BJ (cell line): ENCODE results near the gene MREG. TPM values are rescaled to one million over a fixed set of nuclear protein-coding genes. Genes with fewer than 3 reads are reported as not detected.

Source experiments
- CTCF ChIA-PET: fragments of 350-600 bp; formaldehyde crosslinking; extraction: SDS; loops from one replicate; lab custom pipeline; 2021; ENCODE audit warnings: antibody characterized with exemption, inconsistent platforms; lab: Yijun Ruan, JAX
- POLR2A ChIA-PET: fragments of 300-600 bp; sonication (Branson Sonifier 250); formaldehyde crosslinking; extraction: SDS; loops from one replicate; lab custom pipeline; 2021; ENCODE audit warnings: antibody characterized with exemption; lab: Charles Lee
- DNase-seq: peaks from one replicate; pipeline ENCODE4 v3.0.0-alpha.2; 2011; ENCODE audit warnings: low read depth
- H3K27me3 ChIP-seq: 2 replicates; pipeline ENCODE4 v1.6.0; 2011; ENCODE audit warnings: low read length; ENCODE audit not compliant: control insufficient read depth, insufficient read depth
- H3K36me3 ChIP-seq: 2 replicates; pipeline ENCODE4 v1.5.1; 2011; ENCODE audit warnings: low read length; ENCODE audit not compliant: control insufficient read depth, insufficient read depth
- H3K4me3 ChIP-seq: 2 replicates; pipeline ENCODE4 v1.5.1; 2011; ENCODE audit warnings: low read depth, mild to moderate bottlenecking, control low read depth, low read length
- polyA plus RNA-seq: library from polyadenylated mRNA; depleted of rRNA; stranded (reverse); fragments of >200 nt; gene quantifications from 2 replicates; pipeline ENCODE4 v1.2.3, GENCODE V29; 2011
- TF ChIP-seq, protein P1 (sequence below): IDR thresholded peaks from 2 replicates; pipeline ENCODE4 v1.5.1; 2011; ENCODE audit warnings: low read depth, mild to moderate bottlenecking, control low read depth, inconsistent platforms, low read length, moderate library complexity; ENCODE audit not compliant: insufficient read depth

MREG gene
- polyA plus RNA-seq, 1 experiment: 1.1 TPM

DNA sequence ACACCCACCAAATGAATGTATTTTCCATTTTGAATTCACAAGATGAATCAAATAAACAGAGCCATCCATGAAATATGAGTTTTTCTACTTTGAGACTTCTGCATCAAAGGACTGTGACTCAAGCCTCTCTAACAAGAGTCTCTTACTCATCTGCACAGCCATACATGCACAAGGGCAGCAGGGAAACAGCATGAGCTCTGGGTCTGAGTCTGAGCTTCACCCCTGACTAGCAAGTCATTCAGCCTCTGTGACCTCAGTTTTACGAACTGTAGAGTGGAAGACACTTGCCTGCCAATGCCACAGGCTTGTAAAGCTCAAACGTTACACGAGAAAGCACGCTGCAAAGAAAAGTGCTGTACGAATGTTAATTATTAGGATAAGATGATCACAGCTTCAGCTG lies 42.9 kb downstream of the MREG start:
- ChIA-PET POLR2A (no interaction called here), CTCF (no interaction called here)
- TF ChIP-seq, protein P1, sequence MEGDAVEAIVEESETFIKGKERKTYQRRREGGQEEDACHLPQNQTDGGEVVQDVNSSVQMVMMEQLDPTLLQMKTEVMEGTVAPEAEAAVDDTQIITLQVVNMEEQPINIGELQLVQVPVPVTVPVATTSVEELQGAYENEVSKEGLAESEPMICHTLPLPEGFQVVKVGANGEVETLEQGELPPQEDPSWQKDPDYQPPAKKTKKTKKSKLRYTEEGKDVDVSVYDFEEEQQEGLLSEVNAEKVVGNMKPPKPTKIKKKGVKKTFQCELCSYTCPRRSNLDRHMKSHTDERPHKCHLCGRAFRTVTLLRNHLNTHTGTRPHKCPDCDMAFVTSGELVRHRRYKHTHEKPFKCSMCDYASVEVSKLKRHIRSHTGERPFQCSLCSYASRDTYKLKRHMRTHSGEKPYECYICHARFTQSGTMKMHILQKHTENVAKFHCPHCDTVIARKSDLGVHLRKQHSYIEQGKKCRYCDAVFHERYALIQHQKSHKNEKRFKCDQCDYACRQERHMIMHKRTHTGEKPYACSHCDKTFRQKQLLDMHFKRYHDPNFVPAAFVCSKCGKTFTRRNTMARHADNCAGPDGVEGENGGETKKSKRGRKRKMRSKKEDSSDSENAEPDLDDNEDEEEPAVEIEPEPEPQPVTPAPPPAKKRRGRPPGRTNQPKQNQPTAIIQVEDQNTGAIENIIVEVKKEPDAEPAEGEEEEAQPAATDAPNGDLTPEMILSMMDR: no peak
- H3K36me3 ChIP-seq: no peaks in the 10 kb centered on the region
- H3K4me3 ChIP-seq: no peak overlapping the region
- H3K27me3 ChIP-seq: no peaks in the 10 kb centered on the region
- no peak for DNase-seq

DNA sequence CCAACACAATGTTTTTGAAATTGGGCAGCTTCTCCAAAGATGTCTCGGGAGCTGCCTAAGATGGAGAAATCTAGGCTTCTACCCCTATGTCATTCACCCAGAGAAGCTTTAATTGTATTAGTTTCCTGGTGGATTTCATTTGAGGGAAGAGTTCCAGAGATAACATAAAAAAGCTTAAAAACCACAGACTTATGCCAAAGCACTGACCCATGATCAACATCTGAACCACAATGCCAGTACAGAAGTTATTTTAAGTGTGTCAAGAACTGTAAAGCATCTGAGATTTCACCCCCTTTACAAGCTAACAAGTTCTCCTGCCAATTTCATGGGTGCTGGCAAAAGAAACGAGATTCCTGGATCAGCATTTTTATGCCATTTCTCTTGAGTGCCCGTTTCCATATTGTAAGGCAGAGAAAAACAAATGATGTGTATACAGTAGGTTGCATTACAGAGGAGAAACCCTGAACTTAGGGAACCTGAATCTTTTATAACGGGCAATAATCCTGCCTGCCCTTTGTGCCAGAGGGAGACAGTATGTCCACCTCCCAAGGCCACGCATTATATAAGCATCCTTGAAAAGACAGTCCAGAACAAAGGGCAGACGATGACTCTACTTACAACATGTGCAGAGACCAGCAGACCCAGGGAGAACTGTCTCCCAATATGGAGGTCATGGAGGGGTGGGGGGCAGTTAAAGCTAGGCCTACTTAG lies 44.1 kb downstream of the MREG start:
- CTCF ChIA-PET: interaction anchor here (1.0 kb wide), 1 partner anchor 45 kb away, joined by 3 read pairs; no protein-coding TSS in a partner anchor
- DNase-seq: no peak

DNA sequence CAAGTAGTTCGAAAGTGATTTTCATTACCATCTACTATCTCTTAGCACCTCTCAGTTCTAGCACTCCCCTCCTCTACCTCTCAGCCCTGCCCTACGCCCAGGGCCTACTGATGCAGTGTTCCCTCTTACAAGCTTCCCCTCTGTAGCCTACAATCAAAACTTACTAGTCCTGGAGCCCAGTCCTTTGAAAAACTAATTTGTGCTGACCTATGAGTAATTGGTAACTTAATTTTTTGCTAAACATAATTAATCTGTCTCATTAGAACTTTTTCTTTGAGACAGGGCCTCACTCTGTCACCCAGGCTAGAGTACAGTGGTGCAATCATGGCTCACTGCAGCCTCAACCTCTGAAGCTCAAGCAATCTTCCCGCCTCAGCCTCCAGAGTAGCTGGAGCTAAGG lies 44.9 kb downstream of the MREG start:
- no peak for DNase-seq
- CTCF ChIA-PET: interaction anchor here (1.2 kb wide), 1 partner anchor 55 kb away, joined by 4 read pairs; no protein-coding TSS in a partner anchor
- no peaks in the 10 kb centered on the region for H3K36me3 ChIP-seq
- TF ChIP-seq, protein P1: no peak
- no peaks in the 10 kb centered on the region for H3K27me3 ChIP-seq
- no peak overlapping the region for H3K4me3 ChIP-seq
- POLR2A ChIA-PET: interaction anchor here (0.5 kb wide), 1 partner anchor 475 kb away, joined by 4 read pairs; no protein-coding TSS in a partner anchor

More for the DNA sequence above, 44.1 kb downstream of the MREG start:
- H3K36me3 ChIP-seq: no peaks in the 10 kb centered on the region
- POLR2A ChIA-PET: no interaction called here
- no peaks in the 10 kb centered on the region for H3K27me3 ChIP-seq
- TF ChIP-seq, protein P1: no peak
- no peak overlapping the region for H3K4me3 ChIP-seq

DNA sequence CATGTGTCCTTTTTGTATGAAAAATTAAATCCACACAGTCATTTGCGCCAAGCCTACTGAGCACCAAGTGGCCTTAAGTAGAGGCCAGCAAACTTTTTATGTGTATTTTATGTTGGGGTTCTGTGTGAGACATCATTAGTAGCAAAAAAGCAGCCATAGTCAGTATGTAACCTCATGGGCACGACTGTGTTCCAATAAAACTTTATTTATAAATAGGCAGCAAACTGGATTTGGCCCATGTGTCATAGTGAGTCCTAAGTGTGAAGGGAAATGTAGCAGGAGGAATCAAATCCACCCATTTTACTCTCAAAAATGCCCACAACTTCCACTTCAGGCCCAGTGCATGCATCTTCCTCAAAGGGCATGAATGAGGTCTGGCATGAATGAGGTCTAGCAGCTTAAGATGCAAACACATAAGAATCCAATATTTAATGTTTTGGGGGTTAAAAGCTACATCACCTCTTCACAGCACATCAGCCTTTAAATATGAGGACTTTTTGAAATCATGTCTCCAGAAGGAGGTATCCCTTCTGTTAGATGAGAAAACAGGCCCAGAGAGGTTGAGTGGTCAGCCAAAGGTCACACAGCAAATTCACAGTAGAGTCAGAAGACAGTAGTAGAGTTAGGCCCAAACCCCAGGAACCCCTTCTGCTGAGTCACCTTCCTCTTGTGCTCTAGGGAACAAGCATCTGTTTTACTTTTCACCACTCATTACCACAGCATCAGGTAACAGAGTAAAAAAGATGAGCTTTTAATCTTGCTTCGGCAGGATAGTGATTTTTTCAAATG lies 45.6 kb downstream of the MREG start:
- Histone ChIP-seq H3K27me3 (no peaks in the 10 kb centered on the region), H3K36me3 (no peaks in the 10 kb centered on the region), H3K4me3 (no peak overlapping the region)
- ChIA-PET POLR2A (interaction anchor here (0.5 kb wide), 1 partner anchor 476 kb away, joined by 4 read pairs; no protein-coding TSS in a partner anchor), CTCF (interaction anchor here (0.6 to 1.2 kb wide), 2 partner anchors 17 to 56 kb away, joined by 4 to 5 read pairs; no protein-coding TSS in a partner anchor)
- TF ChIP-seq, protein P1: no peak
- DNase-seq: no peak

DNA sequence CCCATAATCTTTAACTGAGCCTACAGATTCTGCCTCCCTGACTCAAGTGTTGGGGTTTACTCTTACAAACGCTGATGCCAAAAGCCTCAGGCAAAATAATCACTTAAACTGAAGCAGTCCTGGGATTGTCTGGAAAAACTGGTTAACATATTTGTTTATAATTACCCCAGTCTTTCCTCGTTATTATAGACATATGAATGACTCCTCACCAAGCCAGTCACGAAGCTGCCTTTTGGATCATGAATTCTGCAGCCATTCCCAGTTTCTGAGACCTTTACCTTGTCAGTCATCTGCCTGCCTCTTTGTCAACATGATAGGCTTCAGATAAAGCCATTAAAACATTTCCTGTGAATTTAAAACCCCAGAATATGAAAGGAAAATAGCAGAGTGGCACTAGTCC lies 46.4 kb downstream of the MREG start:
- ChIA-PET CTCF (interaction anchor here (0.6 kb wide), 1 partner anchor 17 kb away, joined by 5 read pairs; no protein-coding TSS in a partner anchor), POLR2A (no interaction called here)
- no peak for DNase-seq
- Histone ChIP-seq H3K36me3 (no peaks in the 10 kb centered on the region), H3K4me3 (no peak overlapping the region), H3K27me3 (no peaks in the 10 kb centered on the region)
- TF ChIP-seq, protein P1: no peak
